HepG2 (cell line): Measurements from ENCODE around the gene C20orf202.

Source experiments
- CTCF ChIP-seq: sonication (generic); formaldehyde crosslinking; IDR thresholded peaks from 2 replicates; pipeline ENCODE4 v1.5.0; 2020; ENCODE audit warnings: mild to moderate bottlenecking, missing genetic modification reagents, moderate library complexity
- MTA3 ChIP-seq: sonication (generic); formaldehyde crosslinking; IDR thresholded peaks from 2 replicates; pipeline ENCODE4 v1.4.0; 2020; ENCODE audit warnings: missing genetic modification reagents
- NFYB ChIP-seq: sonication (generic); formaldehyde crosslinking; IDR thresholded peaks from 2 replicates; pipeline ENCODE4 v1.4.0; 2020; ENCODE audit warnings: missing genetic modification reagents
- TARDBP ChIP-seq: sonication (generic); formaldehyde crosslinking; IDR thresholded peaks from 2 replicates; pipeline ENCODE4 v1.8.0; 2022; ENCODE audit warnings: mild to moderate bottlenecking, missing genetic modification reagents

- TF ChIP-seq TARDBP (CRISPR knock-in tag) (no peak), NFYB (no peak), CTCF (CRISPR knock-in tag) (no peak), MTA3 (no peak)
Measured at GRCh38 chr20:1173698-1174097, 29.6 kb upstream of the C20orf202 start.
